ENCODE results near the gene APOBEC3B. TPM values are rescaled to one million over a fixed set of nuclear protein-coding genes. Genes with fewer than 3 reads are reported as not detected.
"Not testable (repeated sequence)": the region's sequence is repeated elsewhere in the genome, so short reads cannot be mapped to it uniquely, and the experiment has no call there.

Gene APOBEC3B
- polyA plus RNA-seq, 3 donors: 0.22 to 1.4 (median 0.59) TPM

DNA sequence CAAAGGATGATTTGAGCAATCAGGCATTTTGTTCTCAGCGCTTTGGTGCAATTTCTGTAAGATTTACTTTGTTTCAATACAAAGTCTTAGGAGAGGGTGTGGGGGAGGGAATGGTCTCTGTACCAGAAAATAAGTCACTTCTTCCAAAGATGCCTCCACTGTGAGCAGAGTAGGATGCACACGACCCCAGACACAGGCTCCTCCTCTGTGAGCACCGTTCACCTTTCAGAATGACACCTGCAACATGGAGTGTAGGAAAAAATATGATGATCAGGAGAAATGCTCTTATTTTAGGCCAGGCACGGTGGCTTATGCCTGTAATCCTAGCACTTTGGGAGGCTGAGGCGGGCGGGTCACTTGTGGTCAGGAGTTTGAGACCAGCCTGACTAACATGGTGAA lies 32.6 kb downstream of the APOBEC3B start:
- not testable (repeated sequence) for H3K27ac ChIP-seq (ENCODE audit: low read depth, low read length)
- WGBS, 3 donors: 38 to 64% (median 41%) methylated on average over 6 of the region's 6 CpGs

DNA sequence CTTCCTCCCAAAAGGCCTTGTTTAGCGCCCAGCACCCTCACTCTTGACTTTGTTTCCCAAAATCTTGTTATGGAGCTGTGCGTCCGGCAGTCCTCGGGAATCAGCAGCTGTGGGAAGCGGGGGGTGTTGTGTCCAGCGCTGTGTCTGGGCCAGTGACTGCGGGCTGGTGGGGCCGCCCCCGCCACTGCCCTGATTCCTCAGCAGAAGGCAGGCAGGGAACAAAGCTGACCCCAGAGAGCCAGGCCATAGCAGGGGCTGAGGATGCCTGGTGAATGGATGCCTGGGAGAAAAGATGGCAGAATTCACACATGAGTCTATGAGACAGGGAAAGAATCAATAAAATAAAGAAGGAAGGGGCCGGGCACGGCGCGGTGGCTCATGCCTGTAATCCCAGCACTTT lies 34.4 kb downstream of the APOBEC3B start:
- WGBS, 3 donors: 98 to 99% (median 99%) methylated on average over 13 of the region's 13 CpGs
- H3K27ac ChIP-seq (ENCODE audit: low read depth, low read length): no peak overlapping the region

DNA sequence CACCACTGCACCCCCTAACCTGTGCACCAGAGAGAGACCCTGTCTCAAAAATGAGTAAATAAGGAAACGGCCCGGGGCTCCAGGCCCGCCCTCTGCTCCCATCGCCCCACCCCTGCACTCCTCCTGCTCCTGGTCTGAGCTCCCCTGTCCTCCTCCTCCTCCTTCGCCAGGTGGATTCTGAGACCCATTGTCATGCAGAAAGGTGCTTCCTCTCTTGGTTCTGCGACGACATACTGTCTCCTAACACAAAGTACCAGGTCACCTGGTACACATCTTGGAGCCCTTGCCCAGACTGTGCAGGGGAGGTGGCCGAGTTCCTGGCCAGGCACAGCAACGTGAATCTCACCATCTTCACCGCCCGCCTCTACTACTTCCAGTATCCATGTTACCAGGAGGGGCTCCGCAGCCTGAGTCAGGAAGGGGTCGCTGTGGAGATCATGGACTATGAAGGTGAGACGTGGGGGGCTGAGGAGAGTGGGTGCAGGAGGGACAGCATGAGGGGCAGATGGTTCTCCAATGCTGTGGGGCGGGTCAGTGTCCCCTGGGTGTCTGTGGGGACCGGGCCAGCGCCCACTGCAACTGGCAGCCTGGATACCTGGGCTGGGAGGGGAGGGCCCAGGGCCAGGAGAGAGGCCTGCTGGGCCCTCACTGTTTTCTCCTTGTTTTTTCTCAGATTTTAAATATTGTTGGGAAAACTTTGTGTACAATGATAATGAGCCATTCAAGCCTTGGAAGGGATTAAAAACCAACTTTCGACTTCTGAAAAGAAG lies 35.6 kb downstream of the APOBEC3B start:
- WGBS, 3 donors: 82 to 87% (median 86%) methylated on average over 17 to 18 of the region's 18 CpGs
- H3K27ac ChIP-seq (ENCODE audit: low read depth, low read length): no peak overlapping the region

DNA sequence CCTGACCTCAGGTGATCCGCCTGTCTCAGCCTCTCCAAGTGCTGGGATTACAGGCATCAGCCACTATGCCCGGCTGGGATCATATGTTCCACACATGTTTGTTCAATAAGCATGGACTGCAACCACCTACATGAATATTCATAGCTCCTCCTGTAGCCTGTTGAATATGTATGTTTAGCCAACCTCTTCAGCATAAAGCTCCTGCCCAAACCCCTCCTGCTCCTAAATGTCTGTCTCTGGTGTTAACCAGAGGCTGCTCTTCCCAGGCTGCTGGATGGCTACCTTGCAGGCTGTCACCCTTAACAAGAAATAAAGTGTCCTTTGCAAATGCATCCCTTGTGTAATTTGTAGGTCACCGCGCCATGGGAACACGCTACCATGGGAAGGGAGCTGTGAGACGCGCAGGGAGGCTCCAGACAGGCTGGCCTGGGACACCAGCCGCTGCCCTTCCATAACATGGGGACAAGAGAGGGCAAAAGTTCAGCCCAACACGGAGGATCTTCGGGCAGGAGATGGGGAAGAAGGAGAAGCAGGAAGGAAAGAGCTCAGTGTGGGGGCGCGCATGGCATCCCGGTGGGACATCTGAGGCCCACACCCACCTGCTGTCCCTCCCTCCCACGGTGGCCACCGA lies 38.0 kb downstream of the APOBEC3B start:
- WGBS, 3 donors: 39 to 57% (median 41%) methylated on average over 15 of the region's 15 CpGs
- H3K27ac ChIP-seq (ENCODE audit: low read depth, low read length): not testable (repeated sequence)

DNA sequence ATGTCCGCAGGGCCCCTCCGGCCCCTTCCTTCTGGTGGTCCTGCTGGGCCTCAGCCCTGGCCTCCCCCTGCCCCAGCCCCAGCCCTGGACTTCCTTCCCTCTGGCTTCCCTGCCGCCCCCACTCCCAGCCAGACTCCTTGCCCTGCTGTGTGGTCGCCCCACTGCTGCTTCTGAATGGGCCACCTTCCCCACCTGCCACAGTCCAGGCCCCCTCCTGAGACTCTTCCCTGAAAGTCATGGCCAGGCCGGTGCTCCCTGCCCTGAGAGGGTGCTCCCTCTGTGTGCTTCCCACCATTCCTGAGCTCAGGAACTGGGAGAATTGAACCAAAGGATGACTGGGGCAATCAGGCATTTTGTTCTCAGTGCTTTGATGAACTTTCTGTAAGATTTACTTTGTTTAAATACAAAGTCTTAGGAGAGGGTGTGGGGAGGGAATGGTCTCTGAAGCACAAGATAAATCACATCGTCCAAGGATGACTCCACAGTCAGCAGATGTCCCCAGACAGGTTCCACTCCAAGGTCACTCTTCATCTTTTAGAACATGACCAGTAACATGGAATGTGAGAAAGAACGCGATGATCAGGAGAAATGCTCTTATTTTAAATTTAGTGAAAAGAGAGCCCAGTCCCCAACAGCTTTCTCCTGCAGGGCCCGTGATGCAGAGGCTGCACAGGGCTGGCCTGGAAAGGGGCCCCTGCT lies 39.6 kb downstream of the APOBEC3B start:
- WGBS, 3 donors: 38 to 72% (median 50%) methylated on average over 9 of the region's 9 CpGs

DNA sequence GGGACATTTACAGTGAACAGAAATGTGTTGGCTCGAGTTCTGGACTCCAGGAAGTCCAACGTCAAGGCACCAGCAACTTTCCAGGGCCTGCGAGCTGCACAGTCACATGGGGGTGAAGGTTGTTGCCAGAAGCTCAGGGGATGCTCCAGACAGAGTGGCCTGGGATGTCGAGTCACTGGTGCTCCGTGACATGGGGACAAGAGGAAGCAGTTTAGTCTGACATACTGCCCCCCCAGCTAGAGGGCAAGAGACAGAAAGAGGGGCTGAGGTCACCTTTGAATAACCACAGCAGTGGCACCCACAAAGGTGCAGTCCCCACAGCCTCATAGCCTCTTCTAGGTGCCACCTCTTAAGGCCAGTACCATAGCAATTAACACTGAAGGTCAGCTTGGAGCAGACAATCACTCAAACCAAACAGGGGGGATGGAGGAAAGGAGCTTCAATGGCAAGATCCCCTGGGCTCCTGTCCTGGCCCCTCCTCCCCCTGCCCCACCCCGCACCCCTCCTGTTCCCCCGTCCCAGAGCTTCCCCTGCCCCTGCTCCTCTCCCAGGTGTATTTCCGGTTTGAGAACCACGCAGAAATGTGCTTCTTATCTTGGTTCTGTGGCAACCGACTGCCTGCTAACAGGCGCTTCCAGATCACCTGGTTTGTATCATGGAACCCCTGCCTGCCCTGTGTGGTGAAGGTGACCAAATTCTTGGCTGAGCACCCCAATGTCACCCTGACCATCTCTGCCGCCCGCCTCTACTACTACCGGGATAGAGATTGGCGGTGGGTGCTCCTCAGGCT lies 42.6 kb downstream of the APOBEC3B start:
- H3K27ac ChIP-seq (ENCODE audit: low read depth, low read length): no peak overlapping the region

More for the DNA sequence above, 39.6 kb downstream of the APOBEC3B start:
- H3K27ac ChIP-seq (ENCODE audit: low read depth, low read length): no peak overlapping the region

DNA sequence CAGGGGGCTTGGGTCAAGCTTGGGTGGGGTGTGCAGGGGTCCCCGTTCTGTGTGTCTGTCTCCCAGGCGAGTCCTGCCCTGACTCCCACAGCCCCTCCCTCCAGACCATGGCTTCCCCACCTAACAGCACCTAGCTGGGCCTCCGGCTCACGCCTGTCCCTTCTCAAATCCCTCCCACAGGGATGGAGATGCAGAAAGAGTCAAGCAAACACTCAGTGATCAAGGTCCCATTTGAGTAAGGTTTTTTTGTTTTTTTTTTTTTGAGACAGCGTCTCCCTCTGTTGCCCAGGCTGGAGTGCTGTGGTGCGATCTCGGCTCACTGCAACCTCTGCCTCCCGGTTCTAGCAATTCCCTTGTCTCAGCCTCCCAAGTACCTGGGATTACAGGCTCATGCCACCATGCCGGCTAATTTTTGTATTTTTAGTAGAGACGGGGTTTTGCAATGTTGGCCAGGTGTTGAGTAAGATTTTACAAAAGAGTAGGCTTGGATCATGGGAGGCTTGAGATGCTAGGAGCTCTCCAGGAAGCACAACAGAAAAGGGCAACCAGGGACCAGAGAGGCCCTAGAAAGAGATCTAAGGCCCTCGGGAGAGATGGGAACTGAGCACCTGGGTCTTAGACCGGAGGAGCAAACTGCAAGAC lies 44.5 kb downstream of the APOBEC3B start:
- WGBS, 3 donors: 83 to 89% (median 85%) methylated on average over 12 of the region's 12 CpGs
- no peak overlapping the region for H3K27ac ChIP-seq (ENCODE audit: low read depth, low read length)

More for the DNA sequence above, 42.6 kb downstream of the APOBEC3B start:
- 77 to 81% (median 81%) methylated on average over 15 of the region's 15 CpGs for WGBS, 3 donors

DNA sequence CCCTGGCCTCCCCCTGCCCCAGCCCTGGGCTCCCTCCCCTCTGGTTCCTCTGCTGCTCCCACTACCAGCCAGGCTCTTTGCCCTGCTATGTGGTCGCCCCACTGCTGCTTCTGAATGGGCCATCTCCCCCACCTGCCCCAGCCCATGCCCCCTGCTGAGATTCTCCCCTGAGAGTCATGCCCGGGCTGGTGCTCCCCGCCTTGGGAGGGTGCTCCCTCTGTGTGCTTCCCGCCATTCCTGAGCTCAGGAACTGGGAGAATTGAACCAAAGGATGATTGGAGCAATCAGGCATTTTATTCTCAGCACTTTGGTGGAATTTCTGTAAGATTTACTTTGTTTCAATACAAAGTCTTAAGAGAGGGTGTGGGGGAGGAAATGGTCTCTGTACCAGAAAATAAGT lies 45.6 kb downstream of the APOBEC3B start:
- no peak overlapping the region for H3K27ac ChIP-seq (ENCODE audit: low read depth, low read length)
- WGBS, 3 donors: 87 to 90% (median 87%) methylated on average over 4 of the region's 4 CpGs

DNA sequence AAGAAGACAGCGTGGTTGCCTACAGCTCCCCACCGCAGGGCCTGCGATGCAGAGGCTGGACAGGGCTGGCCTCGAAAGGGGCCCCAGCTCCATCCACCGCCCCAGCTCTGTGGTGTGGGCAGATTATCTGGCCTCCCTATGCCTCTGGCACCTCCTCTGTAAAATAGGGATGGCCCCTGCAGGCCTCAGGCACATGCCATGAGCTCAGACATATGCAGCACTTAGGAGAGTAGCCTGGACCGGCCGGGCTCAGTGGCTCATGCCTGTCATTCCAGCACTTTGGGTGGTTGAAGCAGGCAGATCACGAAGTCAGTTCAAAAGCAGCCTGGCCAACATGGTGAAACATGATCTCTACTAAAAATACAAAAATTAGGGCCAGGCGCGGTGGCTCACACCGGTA lies 46.1 kb downstream of the APOBEC3B start:
- 91 to 93% (median 93%) methylated on average over 11 of the region's 11 CpGs for WGBS, 3 donors
- no peak overlapping the region for H3K27ac ChIP-seq (ENCODE audit: low read depth, low read length)

DNA sequence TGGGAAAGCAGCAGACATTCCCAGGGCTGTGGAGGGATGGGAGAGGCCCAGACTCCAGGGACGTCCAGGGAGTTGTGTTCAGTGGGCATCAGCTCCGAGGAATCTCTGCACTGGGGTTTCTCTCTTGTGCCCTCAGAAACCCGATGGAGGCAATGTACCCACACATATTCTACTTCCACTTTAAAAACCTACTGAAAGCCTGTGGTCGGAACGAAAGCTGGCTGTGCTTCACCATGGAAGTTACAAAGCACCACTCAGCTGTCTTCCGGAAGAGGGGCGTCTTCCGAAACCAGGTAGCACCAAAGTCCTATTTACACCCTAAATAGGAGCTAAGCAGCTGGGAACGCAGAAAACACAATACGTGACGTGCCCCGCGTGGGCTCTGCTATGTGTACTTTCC lies 47.1 kb downstream of the APOBEC3B start:
- 87 to 92% (median 92%) methylated on average over 13 of the region's 13 CpGs for WGBS, 3 donors
- H3K27ac ChIP-seq (ENCODE audit: low read depth, low read length): no peak overlapping the region

DNA sequence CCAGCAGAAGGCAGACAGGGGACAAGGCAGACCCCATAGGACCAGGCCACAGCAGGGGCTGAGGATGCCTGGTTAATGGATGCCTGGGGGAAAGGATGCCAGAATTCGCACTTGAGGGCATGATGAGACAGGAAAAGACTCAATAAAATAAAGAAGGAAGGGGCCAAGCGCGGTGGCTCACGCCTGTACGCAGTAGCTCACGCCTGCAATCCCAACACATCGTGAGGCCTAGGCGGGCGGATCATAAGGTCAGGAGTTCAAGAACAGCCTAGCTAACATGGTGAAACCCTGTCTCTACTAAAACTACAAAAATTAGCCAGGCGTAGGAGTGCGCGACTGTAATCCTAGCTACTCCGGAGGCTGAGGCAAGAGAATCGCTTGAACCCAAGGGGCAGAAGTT lies 48.6 kb downstream of the APOBEC3B start:
- WGBS, 3 donors: 91% methylated on average over 14 of the region's 14 CpGs
- H3K27ac ChIP-seq (ENCODE audit: low read depth, low read length): no peak overlapping the region

DNA sequence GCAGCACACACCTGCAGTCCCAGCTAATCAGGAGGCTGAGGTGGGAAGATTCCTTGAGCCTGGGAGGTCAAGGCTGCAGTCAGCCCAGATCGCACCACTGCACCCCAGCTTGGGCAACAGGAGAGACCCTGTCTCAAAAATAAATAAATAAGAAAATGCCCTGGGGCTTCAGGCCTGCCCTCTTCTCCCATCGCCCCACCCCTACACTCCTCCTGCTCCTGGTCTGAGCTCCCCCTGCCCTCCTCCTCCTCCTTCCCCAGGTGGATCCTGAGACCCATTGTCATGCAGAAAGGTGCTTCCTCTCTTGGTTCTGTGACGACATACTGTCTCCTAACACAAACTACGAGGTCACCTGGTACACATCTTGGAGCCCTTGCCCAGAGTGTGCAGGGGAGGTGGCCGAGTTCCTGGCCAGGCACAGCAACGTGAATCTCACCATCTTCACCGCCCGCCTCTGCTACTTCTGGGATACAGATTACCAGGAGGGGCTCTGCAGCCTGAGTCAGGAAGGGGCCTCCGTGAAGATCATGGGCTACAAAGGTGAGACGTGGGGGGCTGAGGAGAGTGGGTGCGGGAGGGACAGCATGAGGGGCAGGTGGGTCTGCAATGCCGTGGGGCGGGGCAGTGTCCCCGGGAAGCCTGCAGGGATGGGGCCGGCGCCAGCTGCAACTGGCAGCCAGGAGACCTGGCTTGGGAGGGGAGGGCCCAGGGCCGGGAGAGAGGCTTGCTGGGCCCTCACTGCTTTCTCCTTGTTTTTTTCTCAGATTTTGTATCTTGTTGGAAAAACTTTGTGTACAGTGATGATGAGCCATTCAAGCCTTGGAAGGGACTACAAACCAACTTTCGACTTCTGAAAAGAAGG lies 49.5 kb downstream of the APOBEC3B start:
- 63 to 76% (median 72%) methylated on average over 15 to 16 of the region's 18 CpGs for WGBS, 3 donors
- not testable (repeated sequence) for H3K27ac ChIP-seq (ENCODE audit: low read depth, low read length)

DNA sequence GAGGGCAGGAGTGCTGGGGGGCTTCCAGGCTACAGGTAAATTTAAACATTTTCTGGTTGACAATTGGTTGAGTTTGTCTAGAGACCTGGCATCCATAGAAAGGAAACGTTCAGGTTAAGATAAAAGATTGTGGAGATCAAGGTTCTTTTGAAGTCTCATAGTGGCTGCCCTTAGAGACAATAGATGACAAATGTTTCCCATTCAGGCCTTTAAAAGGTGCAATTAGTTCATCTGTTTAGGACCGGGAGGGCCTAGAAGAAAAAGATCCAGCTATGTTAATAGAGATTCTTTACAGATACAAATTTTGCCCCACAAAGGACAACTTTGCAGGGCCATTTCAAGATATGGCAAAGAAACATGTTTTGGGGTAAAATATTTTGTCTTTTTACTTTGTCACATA lies 54.9 kb downstream of the APOBEC3B start:
- WGBS, 3 donors: 55 to 59% (median 56%) methylated on average over 2 of the region's 2 CpGs
- not testable (repeated sequence) for H3K27ac ChIP-seq (ENCODE audit: low read depth, low read length)

DNA sequence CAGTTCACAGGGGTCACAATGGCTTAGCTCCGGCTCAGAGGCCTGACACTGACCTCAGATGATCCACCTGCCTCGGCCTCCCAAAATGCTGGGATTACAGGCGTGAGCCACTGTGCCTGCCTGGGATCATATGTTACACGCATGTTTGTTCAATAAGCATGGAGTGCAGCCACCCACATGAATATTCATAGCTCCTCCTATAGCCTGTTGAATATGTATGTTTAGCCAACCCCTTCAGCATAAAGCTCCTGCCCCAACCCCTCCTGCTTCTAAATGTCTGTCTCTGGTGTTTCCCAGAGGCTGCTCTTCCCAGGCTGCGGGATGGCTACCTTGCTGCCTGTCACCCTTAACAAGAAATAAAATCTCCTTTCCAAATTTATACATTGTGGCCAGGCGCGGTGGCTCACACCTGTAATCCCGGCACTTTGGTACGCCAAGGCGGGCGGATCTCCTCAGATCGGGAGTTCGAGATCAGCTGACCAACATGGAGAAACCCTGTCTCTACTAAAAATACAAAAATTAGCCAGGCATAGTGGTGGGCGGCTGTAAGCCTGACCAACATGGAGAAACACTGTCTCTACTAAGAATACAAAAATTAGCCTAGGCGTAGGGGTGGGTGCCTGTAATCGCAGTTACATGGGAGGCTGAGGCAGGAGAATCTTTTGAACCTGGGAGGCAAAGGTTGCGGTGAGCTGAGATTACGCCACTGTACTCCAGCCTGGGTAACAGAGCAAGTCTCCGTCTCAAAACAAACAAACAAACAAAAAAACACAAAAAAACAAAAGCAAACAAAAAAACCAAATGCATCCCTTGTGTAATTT lies 57.4 kb downstream of the APOBEC3B start:
- H3K27ac ChIP-seq (ENCODE audit: low read depth, low read length): no peak overlapping the region

DNA sequence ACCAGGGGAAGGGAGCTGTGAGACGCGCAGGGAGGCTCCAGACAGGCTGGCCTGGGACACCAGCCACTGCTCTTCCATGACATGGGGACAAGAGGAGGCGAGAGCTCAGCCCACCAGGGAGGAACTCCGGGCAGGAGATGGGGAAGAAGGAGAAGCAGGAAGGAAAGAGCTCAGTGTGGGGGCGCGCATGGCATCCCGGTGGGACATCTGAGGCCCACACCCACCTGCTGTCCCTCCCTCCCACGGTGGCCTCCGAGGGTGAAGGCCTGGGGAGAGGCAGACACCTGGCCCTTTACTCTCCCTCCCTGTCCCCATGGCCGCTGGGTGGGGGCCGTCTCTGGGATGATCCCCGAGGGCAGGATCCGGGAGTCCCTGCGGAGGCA lies 58.0 kb downstream of the APOBEC3B start:
- H3K27ac ChIP-seq (ENCODE audit: low read depth, low read length): not testable (repeated sequence)
- WGBS, 3 donors: 29 to 42% (median 31%) methylated on average over 6 to 9 of the region's 14 CpGs

More for the DNA sequence above, 57.4 kb downstream of the APOBEC3B start:
- WGBS, 3 donors: 90 to 92% (median 92%) methylated on average over 19 of the region's 19 CpGs

DNA sequence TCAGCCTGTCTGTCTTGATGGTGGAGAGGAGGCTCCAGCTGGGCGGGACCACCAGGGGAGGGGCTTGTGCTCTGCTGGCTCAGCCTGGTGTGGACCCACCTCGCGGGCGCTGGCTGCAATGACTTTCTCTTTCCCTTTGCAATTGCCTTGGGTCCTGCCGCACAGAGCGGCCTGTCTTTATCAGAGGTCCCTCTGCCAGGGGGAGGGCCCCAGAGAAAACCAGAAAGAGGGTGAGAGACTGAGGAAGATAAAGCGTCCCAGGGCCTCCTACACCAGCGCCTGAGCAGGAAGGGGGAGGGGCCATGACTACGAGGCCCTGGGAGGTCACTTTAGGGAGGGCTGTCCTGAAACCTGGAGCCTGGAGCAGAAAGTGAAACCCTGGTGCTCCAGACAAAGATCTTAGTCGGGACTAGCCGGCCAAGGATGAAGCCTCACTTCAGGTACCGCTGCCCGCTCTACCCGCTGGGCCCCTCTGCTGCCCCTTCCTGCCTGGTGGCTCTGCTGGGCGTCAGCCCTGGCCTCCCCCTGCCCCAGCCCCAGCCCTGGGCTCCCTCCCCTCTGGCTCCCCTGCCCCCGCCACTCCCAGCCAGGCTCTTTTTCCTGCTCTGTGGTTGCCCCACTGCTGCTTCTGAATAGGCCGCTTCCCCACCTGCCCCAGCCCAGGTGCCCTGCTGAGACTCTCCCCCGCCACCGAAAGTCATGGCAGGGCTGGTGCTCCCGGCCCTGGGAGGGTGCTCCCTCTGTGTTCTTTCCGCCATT lies 58.6 kb downstream of the APOBEC3B start, which contains the start of gene APOBEC3F:
Gene APOBEC3F, plus strand, starts transcription at position 327 of the 759 bp plus-strand sequence. Its CDS starts 97 bp downstream, at position 424.
- 0 to 3% (median 1%) methylated on average over 10 to 18 of the region's 21 CpGs for WGBS, 3 donors
- H3K27ac ChIP-seq (ENCODE audit: low read depth, low read length): peak within 1 kb of the TSS; percentile 26

Data from adipose tissue (tissue), 3 donors.